Measurements from ENCODE around the gene ASTN2.

DNA sequence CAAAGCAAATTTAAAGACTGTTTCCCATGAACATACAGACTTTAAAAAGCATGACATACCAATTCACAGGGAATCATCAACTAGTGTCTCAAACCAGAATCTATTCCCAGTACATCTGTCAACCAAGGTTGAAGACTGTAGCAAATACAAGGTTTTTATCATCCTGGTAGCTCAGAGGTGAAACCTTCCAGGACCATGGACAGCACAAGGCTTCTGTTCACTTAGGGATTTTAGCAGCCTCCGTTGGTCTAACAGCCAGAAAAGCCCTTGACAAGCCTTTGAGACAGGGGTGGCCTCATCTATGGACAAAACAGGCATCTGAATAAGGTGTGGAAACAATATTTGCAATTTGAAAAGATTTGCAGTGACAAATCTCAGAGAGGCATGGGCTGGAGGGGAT lies 608.8 kb downstream of the ASTN2 start:
- TF ChIP-seq CTCF (IDR thresholded peaks at IDR 0.05): no peak
- no peak for TF ChIP-seq EP300 (IDR thresholded peaks at IDR 0.05)
